ENCODE results near the gene ACKR4. TPM values are rescaled to one million over a fixed set of nuclear protein-coding genes. Genes with fewer than 3 reads are reported as not detected.
A peak's percentile ranks its signal among the peaks of the same experiment; 100 is the strongest.

ACKR4 gene
- total and polyA plus RNA-seq, 7 experiments from 2014 or later: 0.16 to 0.51 (median 0.19) TPM; not detected in 4

DNA sequence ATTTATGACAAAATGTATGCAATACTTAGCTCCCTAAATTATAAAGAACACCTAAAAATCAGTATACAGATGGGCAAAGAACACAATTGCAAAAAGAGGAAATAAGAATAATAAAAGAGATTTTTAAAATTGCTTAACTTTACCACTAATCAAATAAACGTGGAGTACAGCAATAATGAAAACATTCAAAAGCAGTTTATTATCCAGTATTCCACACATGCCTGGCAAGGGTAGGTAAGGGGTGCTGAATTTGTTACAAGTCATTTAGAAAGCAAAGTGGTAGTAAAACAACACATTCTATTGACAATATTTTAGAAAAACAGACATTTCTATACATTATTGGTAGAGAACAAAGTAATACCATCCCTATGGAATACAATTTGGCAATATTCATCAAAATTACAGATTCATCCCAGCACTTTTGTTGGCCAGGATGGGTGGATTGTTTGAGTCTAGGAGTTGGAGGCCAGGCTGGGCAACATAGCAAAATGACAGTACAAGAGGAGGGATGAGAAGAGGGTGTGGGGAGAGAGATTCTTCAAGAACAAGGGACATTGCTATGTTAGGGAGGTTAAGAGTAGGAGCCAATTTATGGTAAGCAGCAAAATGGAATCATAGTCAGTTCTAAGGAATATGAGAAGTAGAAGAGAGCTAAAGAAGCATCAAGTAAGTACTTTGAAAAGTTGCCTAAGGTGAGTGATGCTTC, 3.7 kb upstream of the ACKR4 start:
- Mint-ChIP-seq H3K4me3 (no peak overlapping the region), H3K27me3 (no peaks in the 10 kb centered on the region), H3K36me3 (peaks cover 17 to 77% (median 65%) of the 10 kb centered on the region in 5 donors), H3K4me1 (peaks cover 0 to 5% (median 0%) of the 10 kb centered on the region in 7 donors), H3K9me3 (peaks cover 0 to 8% (median 0%) of the 10 kb centered on the region in 11 donors), H3K27ac (no peak overlapping the region)
- intact Hi-C loops (cut with micrococcal nuclease): no loop called here
- no peak for ATAC-seq
- Histone ChIP-seq H3K9me3 (ENCODE audit: control insufficient read depth in 2 of 3, low read length in 3 of 3) (no peaks in the 10 kb centered on the region), H3K36me3 (ENCODE audit: control insufficient read depth in 2 of 3, insufficient read depth in 3 of 3, low read length in 3 of 3) (peaks cover 0 to 4% (median 0%) of the 10 kb centered on the region in 3 experiments), H3K27me3 (ENCODE audit: control insufficient read depth in 2 of 2, insufficient read depth in 2 of 2, low read length in 2 of 2) (no peaks in the 10 kb centered on the region), H3K27ac (ENCODE audit: low read depth, low read length) (no peak overlapping the region), H3K4me1 (ENCODE audit: control insufficient read depth in 2 of 2, insufficient read depth in 2 of 2, low read length in 2 of 2) (no peaks in the 10 kb centered on the region), H3K4me3 (ENCODE audit: low read length) (no peak overlapping the region)
- CTCF ChIA-PET: no interaction called here
- no peak for DNase-seq
- POLR2A ChIA-PET: no interaction called here

DNA sequence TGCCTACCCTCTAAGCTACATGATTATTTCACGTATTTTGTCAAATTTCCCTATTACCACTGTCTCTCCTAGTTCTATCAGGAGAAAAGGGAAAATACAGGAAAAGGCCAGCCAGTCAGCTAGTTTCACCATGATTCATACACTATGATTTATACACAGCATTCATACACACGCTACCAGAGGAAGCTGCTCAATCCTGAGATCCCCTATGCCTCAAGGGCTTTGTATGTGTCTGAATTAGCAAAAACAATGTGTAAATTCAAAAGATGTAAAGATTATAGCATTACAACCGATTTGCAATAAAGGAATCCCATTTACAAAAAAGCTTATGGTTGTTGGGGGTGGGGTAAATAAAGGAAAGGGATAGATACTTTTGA, 3.1 kb upstream of the ACKR4 start:
- ATAC-seq: no peak
- Histone ChIP-seq H3K36me3 (ENCODE audit: control insufficient read depth in 2 of 3, insufficient read depth in 3 of 3, low read length in 3 of 3) (peaks cover 0 to 7% (median 0%) of the 10 kb centered on the region in 3 experiments), H3K4me3 (ENCODE audit: low read length) (no peak overlapping the region), H3K27ac (ENCODE audit: low read depth, low read length) (no peak overlapping the region), H3K4me1 (ENCODE audit: control insufficient read depth in 2 of 2, insufficient read depth in 2 of 2, low read length in 2 of 2) (no peaks in the 10 kb centered on the region), H3K9me3 (ENCODE audit: control insufficient read depth in 2 of 3, low read length in 3 of 3) (no peaks in the 10 kb centered on the region), H3K27me3 (ENCODE audit: control insufficient read depth in 2 of 2, insufficient read depth in 2 of 2, low read length in 2 of 2) (no peaks in the 10 kb centered on the region)
- Mint-ChIP-seq H3K36me3 (peaks cover 22 to 79% (median 70%) of the 10 kb centered on the region in 5 donors), H3K9me3 (peaks cover 0 to 10% (median 0%) of the 10 kb centered on the region in 11 donors), H3K4me3 (no peak overlapping the region), H3K27me3 (no peaks in the 10 kb centered on the region), H3K4me1 (peaks cover 0 to 5% (median 0%) of the 10 kb centered on the region in 7 donors), H3K27ac (no peak overlapping the region)
- DNase-seq: no peak
- ChIA-PET CTCF (no interaction called here), POLR2A (no interaction called here)
- intact Hi-C loops (cut with micrococcal nuclease): no loop called here

DNA sequence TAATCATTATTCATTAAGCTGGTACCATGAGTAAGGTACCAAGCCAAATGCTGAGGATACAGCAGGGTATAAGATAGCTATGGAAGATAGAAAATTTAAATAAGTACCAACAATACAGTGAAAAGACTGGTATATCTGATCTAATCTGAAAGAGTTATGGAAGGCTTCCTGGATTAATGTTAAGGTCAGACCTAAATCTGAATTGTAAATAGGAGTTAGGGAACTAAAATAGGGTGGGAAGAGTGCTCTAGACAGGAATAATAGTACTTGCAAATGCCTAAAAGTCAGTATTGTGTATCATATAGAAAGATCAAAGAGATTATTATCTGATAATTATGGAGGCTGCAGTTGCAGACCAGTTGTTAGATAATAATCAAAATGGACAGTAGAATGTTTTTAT, 2.6 kb upstream of the ACKR4 start:
- Mint-ChIP-seq H3K4me3 (no peak overlapping the region), H3K27ac (no peak overlapping the region), H3K36me3 (peaks cover 22 to 75% (median 68%) of the 10 kb centered on the region in 5 donors), H3K27me3 (no peaks in the 10 kb centered on the region), H3K4me1 (peaks cover 0 to 5% (median 0%) of the 10 kb centered on the region in 7 donors), H3K9me3 (peaks cover 0 to 10% (median 0%) of the 10 kb centered on the region in 11 donors)
- H3K27ac ChIP-seq (ENCODE audit: low read depth, low read length): no peak overlapping the region
- no peaks in the 10 kb centered on the region for H3K9me3 ChIP-seq (ENCODE audit: control insufficient read depth in 2 of 3, low read length in 3 of 3)
- peaks cover 0 to 7% (median 0%) of the 10 kb centered on the region in 3 experiments for H3K36me3 ChIP-seq (ENCODE audit: control insufficient read depth in 2 of 3, insufficient read depth in 3 of 3, low read length in 3 of 3)
- ATAC-seq (no peak), DNase-seq (no peak)
- H3K4me1 ChIP-seq (ENCODE audit: control insufficient read depth in 2 of 2, insufficient read depth in 2 of 2, low read length in 2 of 2): no peaks in the 10 kb centered on the region
- intact Hi-C loops (cut with micrococcal nuclease): no loop called here
- ChIA-PET CTCF (interaction anchor here (0.6 kb wide), 1 partner anchor 118 kb away, joined by 6 read pairs; no protein-coding TSS in a partner anchor), POLR2A (no interaction called here)
- no peak overlapping the region for H3K4me3 ChIP-seq (ENCODE audit: low read length)
- no peaks in the 10 kb centered on the region for H3K27me3 ChIP-seq (ENCODE audit: control insufficient read depth in 2 of 2, insufficient read depth in 2 of 2, low read length in 2 of 2)

DNA sequence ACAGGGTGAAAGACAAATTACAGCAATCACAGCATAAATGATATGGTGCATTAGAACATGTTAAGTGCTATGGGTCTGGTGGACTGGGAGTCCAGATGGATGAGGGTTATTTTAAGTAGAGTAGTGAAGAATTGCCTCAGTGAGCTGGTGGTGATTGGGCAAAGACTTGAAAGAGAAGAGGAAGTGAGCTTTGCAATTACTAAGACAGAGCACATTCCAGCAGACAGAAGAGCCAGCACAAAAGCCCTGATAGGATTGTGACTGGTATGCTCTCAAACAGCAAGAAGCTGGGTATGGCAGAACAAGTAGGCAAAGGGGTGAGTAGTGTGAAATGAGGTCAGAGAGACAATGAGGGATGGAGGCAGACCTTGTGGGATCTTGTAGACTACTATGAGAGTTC, 2.1 kb upstream of the ACKR4 start:
- peaks cover 0 to 7% (median 0%) of the 10 kb centered on the region in 11 donors for H3K9me3 Mint-ChIP-seq
- intact Hi-C loops (cut with micrococcal nuclease): no loop called here
- CTCF ChIA-PET: interaction anchor here (0.6 kb wide), 1 partner anchor 118 kb away, joined by 6 read pairs; no protein-coding TSS in a partner anchor

DNA sequence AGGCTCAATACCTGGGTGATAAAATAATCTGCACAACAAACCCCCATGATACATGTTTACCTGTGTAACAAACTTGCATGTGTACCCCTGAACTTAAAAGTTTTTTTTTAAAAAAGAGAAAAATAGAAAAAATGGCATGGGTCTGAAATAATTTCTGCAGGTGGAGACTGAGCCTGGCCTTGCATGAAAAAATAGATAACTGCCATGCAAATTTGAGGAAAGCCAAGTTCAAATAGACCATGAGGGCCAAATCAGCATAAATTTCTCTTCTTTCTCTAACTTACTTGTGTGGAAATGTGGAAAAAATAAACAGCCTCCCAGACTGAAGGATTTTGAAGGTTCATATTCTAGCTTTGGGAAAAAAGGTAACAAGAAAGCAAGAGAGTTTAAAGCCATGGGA, 744 bp upstream of the ACKR4 start:
- CTCF ChIA-PET: no interaction called here
- H3K36me3 Mint-ChIP-seq: peaks cover 12 to 61% (median 56%) of the 10 kb centered on the region in 5 donors

More for the DNA sequence above, 2.1 kb upstream of the ACKR4 start:
- POLR2A ChIA-PET: no interaction called here
- no peak overlapping the region for H3K4me3 Mint-ChIP-seq
- no peak for DNase-seq
- Histone ChIP-seq H3K4me3 (ENCODE audit: low read length) (no peak overlapping the region), H3K9me3 (ENCODE audit: control insufficient read depth in 2 of 3, low read length in 3 of 3) (no peaks in the 10 kb centered on the region), H3K36me3 (ENCODE audit: control insufficient read depth in 2 of 3, insufficient read depth in 3 of 3, low read length in 3 of 3) (peaks cover 0 to 7% (median 0%) of the 10 kb centered on the region in 3 experiments), H3K4me1 (ENCODE audit: control insufficient read depth in 2 of 2, insufficient read depth in 2 of 2, low read length in 2 of 2) (no peaks in the 10 kb centered on the region), H3K27me3 (ENCODE audit: control insufficient read depth in 2 of 2, insufficient read depth in 2 of 2, low read length in 2 of 2) (no peaks in the 10 kb centered on the region), H3K27ac (ENCODE audit: low read depth, low read length) (no peak overlapping the region)
- H3K36me3 Mint-ChIP-seq: peaks cover 22 to 74% (median 67%) of the 10 kb centered on the region in 5 donors
- no peaks in the 10 kb centered on the region for H3K27me3 Mint-ChIP-seq
- peaks cover 0 to 5% (median 0%) of the 10 kb centered on the region in 7 donors for H3K4me1 Mint-ChIP-seq
- peak; percentile 32 for ATAC-seq
- no peak overlapping the region for H3K27ac Mint-ChIP-seq

DNA sequence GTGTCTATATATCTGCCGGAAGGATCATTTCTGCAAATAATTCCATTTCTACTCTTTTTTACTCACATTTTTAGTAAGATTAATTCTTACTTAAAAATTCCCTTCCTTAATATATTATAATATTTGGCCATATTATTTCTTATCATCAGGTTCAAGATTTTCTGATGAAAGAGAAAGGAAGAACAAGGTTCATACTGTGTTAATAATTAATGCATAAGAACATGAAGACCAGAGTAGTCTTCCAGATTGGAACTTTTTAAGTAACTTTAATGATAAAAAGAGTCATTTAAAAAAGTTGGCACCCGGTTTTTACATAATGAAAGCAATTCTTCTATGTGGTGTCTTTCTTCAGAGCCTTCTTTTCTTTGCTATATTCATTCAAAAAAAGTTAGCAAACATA, 590 bp downstream of the ACKR4 start:
- Histone ChIP-seq H3K36me3 (ENCODE audit: control insufficient read depth in 2 of 3, insufficient read depth in 3 of 3, low read length in 3 of 3) (peaks cover 0 to 7% (median 2%) of the 10 kb centered on the region in 3 experiments), H3K27me3 (ENCODE audit: control insufficient read depth in 2 of 2, insufficient read depth in 2 of 2, low read length in 2 of 2) (no peaks in the 10 kb centered on the region), H3K27ac (ENCODE audit: low read depth, low read length) (no peak overlapping the region), H3K4me1 (ENCODE audit: control insufficient read depth in 2 of 2, insufficient read depth in 2 of 2, low read length in 2 of 2) (no peaks in the 10 kb centered on the region), H3K4me3 (ENCODE audit: low read length) (no peak overlapping the region), H3K9me3 (ENCODE audit: control insufficient read depth in 2 of 3, low read length in 3 of 3) (no peaks in the 10 kb centered on the region)
- ATAC-seq: no peak
- POLR2A ChIA-PET: no interaction called here
- Mint-ChIP-seq H3K9me3 (peaks cover 0 to 2% (median 0%) of the 10 kb centered on the region in 11 donors), H3K27ac (no peak overlapping the region), H3K4me3 (no peak overlapping the region), H3K27me3 (no peaks in the 10 kb centered on the region), H3K4me1 (peaks cover 0 to 5% (median 0%) of the 10 kb centered on the region in 7 donors), H3K36me3 (peaks cover 12 to 56% (median 53%) of the 10 kb centered on the region in 5 donors)
- CTCF ChIA-PET: no interaction called here
- no peak for DNase-seq
- intact Hi-C loops (cut with micrococcal nuclease): no loop called here

More for the DNA sequence above, 744 bp upstream of the ACKR4 start:
- DNase-seq (no peak), ATAC-seq (no peak)
- peaks cover 0 to 5% (median 0%) of the 10 kb centered on the region in 7 donors for H3K4me1 Mint-ChIP-seq
- POLR2A ChIA-PET: no interaction called here
- Histone ChIP-seq H3K9me3 (ENCODE audit: control insufficient read depth in 2 of 3, low read length in 3 of 3) (no peaks in the 10 kb centered on the region), H3K27ac (ENCODE audit: low read depth, low read length) (no peak overlapping the region), H3K4me1 (ENCODE audit: control insufficient read depth in 2 of 2, insufficient read depth in 2 of 2, low read length in 2 of 2) (no peaks in the 10 kb centered on the region), H3K36me3 (ENCODE audit: control insufficient read depth in 2 of 3, insufficient read depth in 3 of 3, low read length in 3 of 3) (peaks cover 0 to 7% (median 0%) of the 10 kb centered on the region in 3 experiments), H3K4me3 (ENCODE audit: low read length) (no peak overlapping the region), H3K27me3 (ENCODE audit: control insufficient read depth in 2 of 2, insufficient read depth in 2 of 2, low read length in 2 of 2) (no peaks in the 10 kb centered on the region)
- no peak overlapping the region for H3K4me3 Mint-ChIP-seq
- intact Hi-C loops (cut with micrococcal nuclease): no loop called here
- peak overlapping the region in 1 of 9 donors; percentile 31 for H3K27ac Mint-ChIP-seq
- peaks cover 0 to 2% (median 0%) of the 10 kb centered on the region in 11 donors for H3K9me3 Mint-ChIP-seq
- no peaks in the 10 kb centered on the region for H3K27me3 Mint-ChIP-seq

DNA sequence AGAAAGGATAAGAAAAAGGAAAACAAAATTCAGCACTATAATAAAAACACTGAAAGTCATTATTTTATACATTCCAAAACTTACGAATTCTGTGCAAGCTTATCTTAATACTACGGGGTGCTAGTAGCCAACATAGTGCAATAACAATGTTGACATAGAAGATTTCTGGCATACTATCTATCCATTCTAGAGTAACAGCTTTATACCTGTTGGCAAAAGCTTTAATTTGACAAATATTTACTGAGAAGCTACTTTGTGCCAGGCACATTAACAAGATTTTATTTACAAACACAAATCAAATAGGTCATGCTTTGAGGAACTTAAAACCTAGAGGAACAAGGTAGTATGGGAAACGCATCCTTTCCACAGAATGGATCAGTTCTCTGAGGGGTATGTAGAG, 1.1 kb downstream of the ACKR4 start:
- POLR2A ChIA-PET: no interaction called here
- peaks cover 0 to 2% (median 0%) of the 10 kb centered on the region in 11 donors for H3K9me3 Mint-ChIP-seq
- H3K27ac Mint-ChIP-seq: peak overlapping the region in 1 of 9 donors; percentile 3
- peaks cover 0 to 5% (median 0%) of the 10 kb centered on the region in 7 donors for H3K4me1 Mint-ChIP-seq
- Histone ChIP-seq H3K36me3 (ENCODE audit: control insufficient read depth in 2 of 3, insufficient read depth in 3 of 3, low read length in 3 of 3) (peaks cover 0 to 12% (median 7%) of the 10 kb centered on the region in 3 experiments), H3K9me3 (ENCODE audit: control insufficient read depth in 2 of 3, low read length in 3 of 3) (no peaks in the 10 kb centered on the region), H3K27ac (ENCODE audit: low read depth, low read length) (no peak overlapping the region), H3K4me3 (ENCODE audit: low read length) (no peak overlapping the region), H3K27me3 (ENCODE audit: control insufficient read depth in 2 of 2, insufficient read depth in 2 of 2, low read length in 2 of 2) (no peaks in the 10 kb centered on the region), H3K4me1 (ENCODE audit: control insufficient read depth in 2 of 2, insufficient read depth in 2 of 2, low read length in 2 of 2) (no peaks in the 10 kb centered on the region)
- H3K36me3 Mint-ChIP-seq: peaks cover 12 to 57% (median 51%) of the 10 kb centered on the region in 5 donors
- no peak for DNase-seq
- H3K27me3 Mint-ChIP-seq: no peaks in the 10 kb centered on the region
- intact Hi-C loops (cut with micrococcal nuclease): no loop called here
- no peak for ATAC-seq
- no peak overlapping the region for H3K4me3 Mint-ChIP-seq
- CTCF ChIA-PET: no interaction called here
